ENCODE results near the gene ACKR4.
A peak's percentile ranks its signal among the peaks of the same experiment; 100 is the strongest.
"Not testable (repeated sequence)": the region's sequence is repeated elsewhere in the genome, so short reads cannot be mapped to it uniquely, and the experiment has no call there.

The ACKR4 gene

DNA sequence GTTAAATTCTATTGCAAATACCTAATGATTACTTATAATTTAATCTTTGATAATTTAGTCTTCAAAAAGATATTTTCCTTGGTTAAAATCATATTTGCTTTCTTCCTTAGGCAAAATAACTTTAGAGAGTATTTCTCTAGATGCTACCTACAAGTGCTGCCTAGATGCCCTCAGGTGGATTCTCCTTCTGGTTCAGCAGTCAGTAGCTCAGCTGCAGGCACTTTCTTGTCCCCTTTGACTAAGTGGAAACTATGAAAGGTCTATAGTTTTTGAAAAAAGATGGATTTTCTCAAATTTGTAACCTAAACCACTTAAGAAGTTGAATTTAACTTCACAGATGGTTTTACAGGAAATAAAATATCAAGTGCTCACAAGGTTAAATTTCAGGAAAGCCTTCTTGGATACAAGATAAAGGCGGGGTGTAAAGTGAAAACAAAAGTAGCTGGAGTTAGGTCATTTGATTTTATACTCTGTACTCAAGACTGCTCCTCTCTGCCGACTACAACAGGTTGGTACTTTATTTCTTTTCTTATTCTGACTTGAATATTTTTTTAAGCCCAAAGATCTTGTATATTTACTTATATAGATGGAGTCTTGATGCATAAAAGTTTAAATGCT, at the start of gene ACKR4:
Gene ACKR4 (plus strand): TSS at position 455 of the 618 bp plus-strand sequence. CDS start 3,128 bp downstream, outside the sequence.
- DNase-seq = no peak

DNA sequence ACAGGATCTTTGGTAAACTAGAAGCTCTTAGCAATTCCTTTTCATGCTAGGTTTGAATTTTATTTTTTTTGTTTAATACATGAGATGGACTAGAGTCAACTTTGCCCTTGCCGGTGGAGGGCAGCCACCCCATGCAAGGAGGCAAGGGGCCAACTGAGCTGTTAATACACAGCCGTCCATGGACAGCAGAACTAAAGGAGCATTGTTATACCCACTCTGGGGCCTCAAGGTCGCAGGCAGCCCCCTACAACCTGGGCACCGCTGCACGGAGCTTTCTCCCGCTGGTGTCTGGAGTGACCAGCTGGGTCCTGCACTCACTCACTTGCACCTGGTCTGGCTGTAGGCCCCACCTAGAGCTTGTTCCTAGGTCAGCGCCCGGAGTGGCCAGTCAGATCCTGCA, 47.9 kb upstream of the ACKR4 start:
- no peak for DNase-seq

DNA sequence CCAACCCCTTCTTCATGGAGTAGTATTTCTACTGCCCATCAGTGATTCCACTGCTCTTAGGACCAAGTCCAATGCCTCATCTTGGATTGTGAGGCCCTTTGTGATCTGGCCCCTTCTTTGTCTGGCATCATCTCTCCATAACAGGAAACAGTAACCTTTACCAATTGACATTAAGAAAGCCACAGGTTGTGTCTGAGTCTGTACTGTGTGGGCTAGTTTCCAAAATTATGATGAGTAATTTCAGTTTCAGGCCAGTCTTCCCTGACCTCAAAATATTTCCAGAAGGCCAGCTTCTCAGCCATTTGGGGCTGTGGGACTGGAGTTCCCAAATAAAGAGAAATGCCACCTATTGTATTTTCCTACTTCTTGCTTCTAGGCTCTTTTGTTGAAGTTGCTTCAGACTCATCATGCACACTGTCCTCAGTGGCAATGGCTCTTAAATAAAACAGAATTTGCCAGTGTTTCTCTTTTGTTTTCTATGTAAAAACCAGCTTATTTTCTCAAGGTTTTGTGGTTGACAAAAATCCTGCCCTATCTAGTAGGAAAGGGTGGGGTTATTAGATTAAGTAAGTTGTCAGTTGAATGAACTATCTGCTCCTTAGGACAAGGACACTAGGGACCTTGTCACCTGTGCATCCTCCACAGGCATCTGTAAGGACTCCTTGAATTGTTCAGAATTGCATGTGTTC, 47.0 kb upstream of the ACKR4 start:
- DNase-seq = no peak

DNA sequence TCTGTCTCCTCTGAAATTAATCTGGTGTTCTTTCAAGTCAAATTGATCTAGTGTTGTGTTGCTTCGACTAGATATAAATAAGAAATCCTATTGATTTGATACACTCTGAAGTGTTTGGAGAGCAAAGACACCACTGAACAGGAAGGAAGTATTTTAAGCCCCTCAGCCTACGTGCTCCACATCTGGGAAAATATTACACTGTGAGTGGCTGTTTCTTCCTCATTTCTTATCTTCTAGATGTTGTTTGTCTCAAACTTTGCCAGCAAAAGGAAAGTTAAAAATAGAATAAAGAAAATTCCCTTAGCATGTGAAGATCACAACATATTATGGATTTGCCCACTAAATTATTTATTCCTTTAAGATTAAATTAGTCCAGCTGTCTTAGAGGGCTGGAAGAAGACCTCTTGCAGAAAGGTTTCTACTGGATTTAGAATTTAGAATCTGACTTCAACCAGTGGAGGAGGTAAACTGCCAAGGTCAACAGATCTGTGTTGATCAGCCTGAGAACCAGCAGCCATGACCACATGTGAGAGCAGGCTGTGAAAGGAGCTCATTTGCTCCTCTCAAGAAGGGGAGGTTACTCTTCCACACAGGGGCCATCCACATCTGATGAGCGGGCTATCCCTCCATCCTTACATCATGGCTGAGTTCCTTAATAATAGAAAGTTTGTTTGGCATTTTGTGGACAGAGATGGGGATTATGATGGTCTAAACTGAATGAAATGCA, 46.3 kb upstream of the ACKR4 start:
- no peak for DNase-seq

DNA sequence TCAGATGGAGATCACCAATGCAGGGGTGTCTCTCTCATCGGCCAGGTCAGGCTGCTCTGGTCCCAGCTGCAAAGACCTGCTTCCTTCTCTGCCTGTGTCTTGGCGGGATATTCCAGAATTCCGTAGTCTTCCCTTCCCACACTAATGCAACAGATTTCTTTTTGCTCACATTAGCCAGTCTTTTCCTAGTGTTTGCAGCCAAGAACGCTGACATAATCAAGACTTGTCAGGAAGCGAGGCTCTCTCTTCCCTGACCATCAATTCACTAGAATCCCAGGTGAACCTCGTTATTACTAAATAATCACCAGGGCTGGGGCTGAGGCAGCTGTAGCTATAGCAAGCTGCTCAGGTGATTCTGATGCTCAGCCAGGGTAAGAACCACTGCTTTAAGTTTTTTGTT, 43.2 kb upstream of the ACKR4 start:
- DNase-seq = no peak

DNA sequence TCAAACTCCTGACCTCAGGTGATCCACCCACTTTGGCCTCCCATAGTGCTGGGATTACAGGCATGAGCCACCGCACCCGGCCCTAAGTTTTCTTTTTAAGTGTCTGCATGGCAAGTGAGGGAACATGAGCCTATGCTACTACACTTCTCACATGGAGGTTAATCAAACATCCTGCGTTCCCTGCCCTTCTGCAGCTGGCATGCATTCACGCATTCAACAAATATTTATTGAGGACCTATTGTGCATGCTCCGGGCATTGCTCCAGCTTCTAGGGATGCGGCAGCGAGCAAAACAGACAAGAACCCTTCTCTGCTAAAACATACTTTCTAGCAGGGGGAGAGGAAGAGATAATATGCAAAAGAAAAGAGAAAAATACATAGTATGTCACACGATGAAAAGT, 42.6 kb upstream of the ACKR4 start:
- DNase-seq = peak; percentile 55

DNA sequence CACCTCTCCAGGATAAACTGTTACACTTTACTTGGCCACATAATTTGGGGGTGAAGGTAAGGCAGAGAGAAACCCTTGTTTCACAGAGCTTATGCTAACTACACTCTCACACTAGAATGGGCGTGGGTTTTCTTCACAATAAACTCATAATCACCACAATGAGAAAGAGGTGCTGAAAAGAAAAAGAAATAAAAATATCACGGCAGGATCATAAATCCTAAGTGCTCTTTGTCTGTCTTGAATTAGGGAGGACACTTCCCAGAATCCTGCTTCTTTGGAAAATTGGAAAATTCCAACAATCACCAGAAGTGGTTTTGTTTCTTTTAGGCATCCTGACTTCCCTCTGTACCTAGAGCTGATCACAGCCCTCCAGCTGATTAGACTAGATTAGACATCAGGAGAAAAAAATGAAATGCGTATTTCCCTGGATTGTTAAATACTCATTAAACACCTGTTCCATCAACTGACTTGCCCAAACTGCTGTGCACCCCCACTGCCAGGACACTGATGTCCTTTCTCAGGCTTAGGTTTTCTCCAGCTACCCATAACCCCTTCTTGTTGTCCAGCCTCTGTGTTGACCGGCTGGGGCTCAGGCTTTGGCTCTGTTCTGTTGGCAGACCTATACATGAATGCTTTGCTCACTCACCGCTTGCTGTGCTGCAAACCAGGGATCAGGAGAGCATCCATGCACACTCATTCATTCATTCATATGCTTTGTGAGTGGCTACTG, 41.6 kb upstream of the ACKR4 start:
- DNase-seq = no peak

DNA sequence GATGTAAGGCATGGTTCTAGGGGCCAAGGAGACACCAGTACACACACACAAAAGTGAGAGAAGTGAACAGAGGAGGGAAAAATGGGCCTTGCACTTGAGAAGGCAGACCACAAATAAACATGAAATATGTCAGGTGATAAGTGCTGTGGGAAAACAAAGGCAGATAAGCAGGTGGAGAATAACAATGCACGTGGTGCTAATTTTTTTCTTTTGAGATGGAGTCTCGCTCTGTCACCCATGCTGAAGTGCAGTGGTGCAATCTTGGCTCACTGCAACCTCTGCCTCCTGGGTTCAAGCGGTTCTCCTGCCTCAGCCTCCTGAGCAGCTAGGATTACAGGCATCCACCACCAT, 41.1 kb upstream of the ACKR4 start:
- DNase-seq = not testable (repeated sequence)

DNA sequence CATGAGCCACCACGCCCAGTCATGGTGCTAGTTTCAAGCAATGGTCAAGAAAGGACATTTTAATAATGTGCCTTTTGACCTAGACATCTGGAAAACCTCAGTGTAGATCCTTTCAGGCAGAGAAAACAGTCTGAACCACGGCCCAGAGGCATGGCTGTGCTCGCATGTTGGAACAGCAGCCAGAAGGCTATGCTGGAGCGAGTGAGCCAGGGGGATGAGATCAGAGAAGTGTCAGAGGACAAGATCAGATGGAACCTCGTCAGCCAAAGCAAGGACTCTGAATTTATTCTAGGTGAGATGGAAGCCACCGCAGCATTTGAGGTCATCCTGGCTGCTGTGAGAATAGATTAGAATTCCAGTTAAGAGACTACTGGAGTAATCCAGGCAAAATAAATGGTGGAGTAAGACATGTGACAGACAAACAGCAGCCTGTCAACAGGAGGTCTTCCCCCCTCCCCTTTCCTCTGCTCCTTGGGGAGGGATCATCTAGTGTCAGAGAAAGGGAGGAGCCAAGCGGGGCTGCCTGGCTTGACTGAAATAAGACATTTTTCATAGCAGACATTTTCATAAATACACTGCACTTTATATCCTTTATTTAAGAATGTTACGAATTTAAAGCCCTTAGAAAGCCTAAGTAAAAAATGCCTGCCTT, 40.4 kb upstream of the ACKR4 start:
- no peak for DNase-seq

DNA sequence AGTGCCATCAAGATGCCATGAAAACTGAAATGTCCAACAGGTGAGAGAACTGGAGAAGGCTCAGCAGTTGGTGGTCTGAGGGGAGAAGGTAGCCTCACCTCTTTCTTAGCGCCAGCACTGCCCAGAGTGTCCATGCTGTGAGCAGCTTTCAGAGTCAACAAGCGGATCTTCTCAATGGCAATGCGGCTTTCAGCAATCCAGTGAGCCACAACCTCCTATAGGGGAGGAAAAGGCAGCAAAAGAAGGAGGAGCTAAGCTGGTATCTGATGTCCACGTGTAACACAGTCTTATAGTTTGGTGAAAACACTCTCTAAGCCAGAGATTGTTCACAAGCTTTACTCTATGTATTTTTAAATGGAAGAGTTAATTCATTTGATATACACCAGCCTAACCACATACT, 36.1 kb upstream of the ACKR4 start:
- no peak for DNase-seq

DNA sequence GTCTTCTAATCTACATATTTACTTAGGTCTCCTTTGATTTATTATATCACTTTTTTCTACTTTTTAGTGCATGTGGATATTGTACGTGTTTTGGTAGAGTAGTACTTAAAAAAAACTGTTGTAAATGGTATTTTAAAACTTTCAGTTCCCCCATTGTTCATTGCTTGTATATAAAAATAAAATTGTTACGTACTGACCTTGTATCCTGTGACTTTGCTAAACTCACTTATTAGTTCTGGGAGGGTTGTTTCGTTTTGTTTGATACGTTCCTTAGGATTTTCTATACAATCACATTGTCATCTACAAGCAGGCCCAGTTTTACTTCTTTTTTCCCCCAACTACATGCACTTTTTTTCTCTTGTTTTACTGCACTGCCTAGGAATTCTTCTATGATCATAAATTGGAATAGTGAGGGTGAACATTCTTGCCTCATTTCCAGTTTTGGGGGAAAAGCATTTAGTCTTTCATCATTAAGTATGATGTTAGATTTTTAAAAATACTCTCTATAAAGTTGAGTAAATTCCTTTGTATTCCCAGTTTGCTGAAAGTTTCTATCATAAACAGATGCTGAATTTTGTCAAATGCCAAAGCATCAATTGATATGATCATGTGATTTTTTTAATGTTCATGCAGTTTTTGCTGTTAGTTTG, 33.5 kb upstream of the ACKR4 start:
- no peak for DNase-seq

DNA sequence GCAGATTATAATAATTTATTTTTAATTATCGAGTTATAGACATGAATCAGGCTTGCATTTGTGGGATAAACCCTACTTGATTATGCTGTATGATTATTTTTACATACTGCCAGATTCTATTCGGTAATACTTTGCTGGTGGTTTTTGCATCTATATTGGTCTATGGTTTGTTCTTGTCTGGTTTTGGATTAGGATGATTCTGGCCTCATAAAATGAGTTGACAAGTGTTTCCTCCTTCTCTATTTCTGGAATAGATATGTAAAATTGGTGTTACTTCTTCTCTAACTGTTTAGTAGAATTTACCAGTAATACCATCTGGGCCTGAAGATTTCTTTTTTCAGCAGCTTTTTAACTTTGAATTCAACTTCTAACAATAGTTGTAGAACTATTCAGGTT, 33.0 kb upstream of the ACKR4 start:
- DNase-seq = no peak

DNA sequence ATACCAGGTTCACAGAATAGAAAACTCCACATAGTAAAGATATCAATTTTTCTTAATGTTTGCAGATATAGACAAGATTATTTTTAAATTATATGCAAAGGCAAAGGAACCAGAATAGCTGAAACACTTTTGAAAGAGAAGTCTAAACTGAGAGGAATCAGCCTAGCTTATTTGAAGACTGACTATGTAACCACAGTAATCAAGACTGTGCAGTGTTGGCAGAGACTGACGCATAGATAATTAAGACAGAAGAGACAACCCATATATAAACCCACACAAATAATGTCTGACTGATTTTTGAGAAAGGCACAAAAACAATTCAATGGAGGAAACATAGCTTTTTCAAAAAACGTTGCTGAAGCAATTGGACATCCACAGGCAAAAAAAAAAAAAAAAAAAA, 28.6 kb upstream of the ACKR4 start:
- no peak for DNase-seq

DNA sequence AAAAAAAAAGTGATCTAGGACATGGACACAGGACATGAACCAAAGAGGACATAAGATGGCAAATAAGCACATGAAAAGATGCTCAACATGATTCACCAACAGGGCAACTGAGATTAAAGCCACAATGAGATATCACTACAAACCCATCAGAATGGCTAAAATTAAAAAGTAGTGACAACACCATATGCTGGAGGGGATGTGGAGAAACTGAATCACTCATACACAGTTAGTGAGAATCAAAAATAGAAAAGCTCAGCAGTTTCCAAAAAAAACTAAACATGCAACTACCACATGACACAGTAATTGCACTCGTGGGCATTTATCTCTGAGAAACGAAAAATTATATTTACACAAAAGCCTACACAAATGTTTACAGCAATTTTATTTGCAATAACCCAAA, 27.9 kb upstream of the ACKR4 start:
- no peak for DNase-seq

DNA sequence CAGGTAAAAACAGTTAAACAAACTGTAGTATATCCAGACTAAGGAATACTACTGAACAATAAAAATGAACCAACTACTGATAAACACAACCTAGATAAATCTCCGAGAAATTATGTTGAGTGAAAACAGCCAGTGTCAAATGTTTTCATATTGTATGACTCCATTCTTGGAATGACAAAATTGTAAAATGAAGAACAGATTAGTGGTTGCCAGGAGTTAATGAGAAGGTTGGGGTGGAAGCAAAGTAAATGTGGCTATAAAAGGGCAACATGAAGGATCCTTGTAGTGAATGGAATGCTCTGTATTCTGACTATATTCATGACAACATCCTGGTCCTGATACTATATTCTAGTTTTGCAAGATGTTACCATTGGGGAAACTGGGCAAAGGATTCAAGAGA, 27.5 kb upstream of the ACKR4 start:
- no peak for DNase-seq

DNA sequence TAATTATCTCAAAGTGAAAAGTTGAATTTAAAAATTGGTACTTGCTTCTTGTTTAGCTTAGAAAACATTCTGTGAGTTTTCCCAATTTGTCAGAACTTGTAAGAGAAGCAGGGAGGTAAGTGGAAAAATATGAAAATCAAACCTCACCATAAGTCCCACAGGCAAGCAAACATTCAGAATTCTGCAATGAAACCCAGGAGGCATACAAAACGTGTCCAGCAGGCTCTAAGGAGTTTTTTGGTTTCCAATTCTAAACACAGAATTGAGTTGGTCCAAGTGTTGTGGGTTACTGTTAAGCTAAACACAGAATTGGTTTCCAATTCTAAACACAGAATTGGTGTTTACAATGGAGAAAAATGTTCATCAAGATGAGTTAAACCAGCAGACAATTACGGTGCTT, 27.1 kb upstream of the ACKR4 start:
- no peak for DNase-seq

DNA sequence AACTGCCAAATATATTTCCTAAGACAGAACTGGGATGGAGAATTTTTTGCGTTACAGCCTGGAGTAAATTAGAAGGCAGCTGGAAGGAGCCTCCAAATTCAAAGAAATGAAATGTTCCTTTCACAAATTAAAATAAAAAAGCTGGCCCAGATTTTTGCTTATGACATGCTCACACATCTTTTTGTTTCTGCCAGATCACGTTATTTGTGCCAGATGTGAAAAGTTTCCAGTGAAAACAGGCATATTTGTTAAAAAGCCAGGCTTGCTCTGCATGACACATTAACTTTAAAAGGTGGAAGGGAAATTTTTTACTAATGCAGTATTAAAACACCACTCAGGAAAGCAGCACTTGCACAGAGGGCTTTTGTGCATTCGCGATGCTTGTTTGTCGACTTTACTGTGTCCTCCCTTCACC, 23.3 kb upstream of the ACKR4 start:
- DNase-seq = no peak

DNA sequence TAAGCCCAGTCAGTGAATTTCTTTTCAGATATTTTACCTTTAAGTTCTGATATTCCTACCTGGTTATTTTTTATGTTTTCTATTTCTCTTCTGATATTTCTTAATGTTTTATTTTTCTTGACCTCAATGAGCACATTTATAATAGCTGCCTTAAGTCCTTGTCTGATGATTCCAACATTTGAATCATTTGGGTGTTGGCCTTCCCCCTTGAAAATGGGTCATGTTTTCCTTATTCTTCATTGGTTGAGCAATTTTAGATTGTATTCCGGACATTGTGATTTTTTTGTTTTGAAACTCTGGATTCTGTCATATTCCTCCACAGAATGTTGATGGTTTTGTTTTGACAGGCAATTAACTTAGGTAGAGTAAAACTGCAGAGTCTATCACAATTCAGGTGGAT, 9.7 kb upstream of the ACKR4 start:
- no peak for DNase-seq

DNA sequence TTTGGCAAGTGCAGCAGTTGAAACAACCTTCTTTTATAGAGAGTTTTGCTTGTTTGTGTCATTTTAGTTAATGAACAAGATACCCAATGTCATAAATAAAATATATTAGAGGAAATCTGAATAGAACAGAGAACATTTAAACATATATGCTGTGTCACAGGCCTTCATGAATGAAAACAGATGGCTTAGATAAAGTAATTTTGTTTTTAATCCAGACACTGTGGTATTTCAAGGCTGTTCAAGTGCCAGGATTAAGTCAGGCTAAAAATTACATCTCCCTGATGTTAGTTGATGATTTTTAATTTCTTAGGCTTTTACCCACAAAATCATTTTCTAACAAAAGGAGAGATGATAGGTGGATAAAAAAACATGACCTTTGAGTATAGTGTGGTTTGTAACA, 4.9 kb upstream of the ACKR4 start:
- no peak for DNase-seq

DNA sequence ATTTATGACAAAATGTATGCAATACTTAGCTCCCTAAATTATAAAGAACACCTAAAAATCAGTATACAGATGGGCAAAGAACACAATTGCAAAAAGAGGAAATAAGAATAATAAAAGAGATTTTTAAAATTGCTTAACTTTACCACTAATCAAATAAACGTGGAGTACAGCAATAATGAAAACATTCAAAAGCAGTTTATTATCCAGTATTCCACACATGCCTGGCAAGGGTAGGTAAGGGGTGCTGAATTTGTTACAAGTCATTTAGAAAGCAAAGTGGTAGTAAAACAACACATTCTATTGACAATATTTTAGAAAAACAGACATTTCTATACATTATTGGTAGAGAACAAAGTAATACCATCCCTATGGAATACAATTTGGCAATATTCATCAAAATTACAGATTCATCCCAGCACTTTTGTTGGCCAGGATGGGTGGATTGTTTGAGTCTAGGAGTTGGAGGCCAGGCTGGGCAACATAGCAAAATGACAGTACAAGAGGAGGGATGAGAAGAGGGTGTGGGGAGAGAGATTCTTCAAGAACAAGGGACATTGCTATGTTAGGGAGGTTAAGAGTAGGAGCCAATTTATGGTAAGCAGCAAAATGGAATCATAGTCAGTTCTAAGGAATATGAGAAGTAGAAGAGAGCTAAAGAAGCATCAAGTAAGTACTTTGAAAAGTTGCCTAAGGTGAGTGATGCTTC, 3.7 kb upstream of the ACKR4 start:
- DNase-seq = no peak

DNA sequence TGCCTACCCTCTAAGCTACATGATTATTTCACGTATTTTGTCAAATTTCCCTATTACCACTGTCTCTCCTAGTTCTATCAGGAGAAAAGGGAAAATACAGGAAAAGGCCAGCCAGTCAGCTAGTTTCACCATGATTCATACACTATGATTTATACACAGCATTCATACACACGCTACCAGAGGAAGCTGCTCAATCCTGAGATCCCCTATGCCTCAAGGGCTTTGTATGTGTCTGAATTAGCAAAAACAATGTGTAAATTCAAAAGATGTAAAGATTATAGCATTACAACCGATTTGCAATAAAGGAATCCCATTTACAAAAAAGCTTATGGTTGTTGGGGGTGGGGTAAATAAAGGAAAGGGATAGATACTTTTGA, 3.1 kb upstream of the ACKR4 start:
- no peak for DNase-seq

DNA sequence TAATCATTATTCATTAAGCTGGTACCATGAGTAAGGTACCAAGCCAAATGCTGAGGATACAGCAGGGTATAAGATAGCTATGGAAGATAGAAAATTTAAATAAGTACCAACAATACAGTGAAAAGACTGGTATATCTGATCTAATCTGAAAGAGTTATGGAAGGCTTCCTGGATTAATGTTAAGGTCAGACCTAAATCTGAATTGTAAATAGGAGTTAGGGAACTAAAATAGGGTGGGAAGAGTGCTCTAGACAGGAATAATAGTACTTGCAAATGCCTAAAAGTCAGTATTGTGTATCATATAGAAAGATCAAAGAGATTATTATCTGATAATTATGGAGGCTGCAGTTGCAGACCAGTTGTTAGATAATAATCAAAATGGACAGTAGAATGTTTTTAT, 2.6 kb upstream of the ACKR4 start:
- DNase-seq = no peak
